Keratinocyte (primary cell): ENCODE results near the gene EYA4. TPM values are rescaled to one million over a fixed set of nuclear protein-coding genes. Genes with fewer than 3 reads are reported as not detected.

Experiments used
- DNase-seq: peaks from one replicate; pipeline ENCODE4 v3.0.0-alpha.2; 2011; ENCODE audit warnings: low read depth, missing footprints, low spot score
- FAIRE-seq: peaks from 2 replicates; lab custom pipeline; 2011; peaks lifted over from hg19 to GRCh38; lab: Jason Lieb, UNC
- H2AFZ ChIP-seq: 2 replicates; pipeline ENCODE4 v1.6.0; 2012; ENCODE audit warnings: low read length, control low read depth, inconsistent platforms; ENCODE audit not compliant: control insufficient read depth
- H3K27ac ChIP-seq: 2 replicates; pipeline ENCODE4 v1.5.1; 2011; ENCODE audit warnings: low read length; ENCODE audit not compliant: control insufficient read depth, insufficient read depth
- H3K27me3 ChIP-seq: 3 replicates; pipeline ENCODE4 v1.6.0; 2011; ENCODE audit warnings: low read length; ENCODE audit not compliant: control insufficient read depth, insufficient read depth; ENCODE audit errors: extremely low read depth
- H3K36me3 ChIP-seq, 2 experiments: 2 replicates in 1 of 2; 3 replicates in 1 of 2; pipeline ENCODE4 v1.5.1; 2011; ENCODE audit warnings: low read length in 2 of 2, mild to moderate bottlenecking in 1 of 2; ENCODE audit not compliant: control insufficient read depth in 2 of 2, insufficient read depth in 2 of 2; ENCODE audit errors: extremely low read depth in 1 of 2
- H3K4me1 ChIP-seq: 3 replicates; pipeline ENCODE4 v1.5.1; 2011; ENCODE audit warnings: low read length; ENCODE audit not compliant: control insufficient read depth, insufficient read depth; ENCODE audit errors: extremely low read depth
- H3K4me2 ChIP-seq: 3 replicates; pipeline ENCODE4 v1.6.0; 2011; ENCODE audit warnings: low read depth, low read length; ENCODE audit not compliant: control insufficient read depth, insufficient read depth; ENCODE audit errors: extremely low read depth
- H3K4me3 ChIP-seq, 3 experiments: fragments of 200-600 bp in 1 of 3; sonication (generic) in 1 of 3; 2 replicates in 2 of 3; 3 replicates in 1 of 3; pipeline ENCODE4 v1.5.1; 2011 to 2016; ENCODE audit warnings: low read length in 3 of 3, mild to moderate bottlenecking in 3 of 3, control low read depth in 2 of 3, inconsistent platforms in 1 of 3, low read depth in 1 of 3, mixed read lengths in 1 of 3, mixed run types in 1 of 3, moderate library complexity in 1 of 3; ENCODE audit not compliant: control insufficient read depth in 2 of 3, insufficient read depth in 2 of 3; ENCODE audit errors: extremely low read depth in 1 of 3
- H3K79me2 ChIP-seq: 2 replicates; pipeline ENCODE4 v1.6.0; 2012; ENCODE audit warnings: low read length; ENCODE audit not compliant: control insufficient read depth, insufficient read depth
- H3K9ac ChIP-seq: 3 replicates; pipeline ENCODE4 v1.6.0; 2011; ENCODE audit warnings: low read length; ENCODE audit not compliant: control insufficient read depth, insufficient read depth; ENCODE audit errors: extremely low read depth
- H3K9me1 ChIP-seq: 3 replicates; pipeline ENCODE4 v1.6.0; 2011; ENCODE audit warnings: low read length; ENCODE audit not compliant: control insufficient read depth, insufficient read depth; ENCODE audit errors: extremely low read depth
- H3K9me3 ChIP-seq: 2 replicates; pipeline ENCODE4 v1.5.1; 2012; ENCODE audit warnings: low read depth, low read length; ENCODE audit not compliant: control insufficient read depth
- H4K20me1 ChIP-seq: 3 replicates; pipeline ENCODE4 v1.6.0; 2011; ENCODE audit warnings: low read length; ENCODE audit not compliant: control insufficient read depth, insufficient read depth; ENCODE audit errors: extremely low read depth
- CTCF ChIP-seq, 3 experiments: IDR thresholded peaks in 1 of 3; conservative IDR thresholded peaks in 1 of 3; optimal IDR thresholded peaks in 1 of 3; 2 replicates in 2 of 3; 3 replicates in 1 of 3; pipeline versions ENCODE3 to v1.5.1; 2011; ENCODE audit warnings: low read length in 3 of 3, mild to moderate bottlenecking in 3 of 3, moderate library complexity in 2 of 3, control low read depth in 1 of 3, inconsistent platforms in 1 of 3; ENCODE audit not compliant: insufficient read depth in 2 of 3; ENCODE audit errors: extremely low read depth in 1 of 3
- EZH2 ChIP-seq: IDR thresholded peaks from one replicate; pipeline ENCODE4 v1.6.1; 2012; ENCODE audit warnings: inconsistent platforms, mild to moderate bottlenecking, low read length, moderate library complexity
- dilution Hi-C: fragments of 300-500 bp; cut with MboI; formaldehyde crosslinking; loops from one replicate; pipeline ENCODE4 v1.7.0; 2020; ENCODE audit warnings: low sequenced_read_pairs; ENCODE audit not compliant: extremely low pct_ligation_motif_present
- polyA plus RNA-seq, 5 experiments: library from polyadenylated mRNA; depleted of rRNA in 3 of 5; stranded (reverse) in 3 of 5; stranded (forward) in 1 of 5; unstranded in 1 of 5; fragments of >200 nt; gene quantifications; 1 replicate in 1 of 5; 2 replicates in 3 of 5; 3 replicates in 1 of 5; pipeline versions ENCODE4 v1.2.1 to v1.2.3, GENCODE V29; 2011 to 2012; ENCODE audit warnings: missing spikeins in 2 of 5, low read depth in 1 of 5, low replicate concordance in 1 of 5

Gene EYA4
- polyA plus RNA-seq, 1 donor (not counting 4 experiments of a cell fraction or from before 2014, with no cell fraction given), result 0.01 TPM

GRCh38 chr6:133541040-133541439 is 299.9 kb downstream of the EYA4 start:
- H3K27ac ChIP-seq, result no peak overlapping the region
- no peaks in the 10 kb centered on the region for H3K9me3 ChIP-seq
- no peak overlapping the region for H3K4me2 ChIP-seq
- H3K4me1 ChIP-seq, result no peaks in the 10 kb centered on the region
- no peak for FAIRE-seq
- H4K20me1 ChIP-seq, result no peaks in the 10 kb centered on the region
- TF ChIP-seq CTCF (optimal IDR thresholded peaks at IDR 0.05 in 1 of 3, IDR thresholded peaks at IDR 0.05 in 1 of 3, conservative IDR thresholded peaks at IDR 0.05 in 1 of 3; ENCODE audit: extremely low read depth in 1 of 3, insufficient read depth in 2 of 3, low read length in 3 of 3) (no peak), EZH2 (no peak)
- no peaks in the 10 kb centered on the region for H3K27me3 ChIP-seq
- H3K36me3 ChIP-seq, result no peaks in the 10 kb centered on the region
- no peaks in the 10 kb centered on the region for H3K79me2 ChIP-seq
- no peak overlapping the region for H3K4me3 ChIP-seq
- dilution Hi-C loops, result no loop called here
- H3K9me1 ChIP-seq, result no peaks in the 10 kb centered on the region
- no peak overlapping the region for H2AFZ ChIP-seq
- no peak overlapping the region for H3K9ac ChIP-seq
- no peak for DNase-seq

- no peak overlapping the region for H2AFZ ChIP-seq
- no peak for DNase-seq
- no peaks in the 10 kb centered on the region for H3K36me3 ChIP-seq
- H3K27ac ChIP-seq, result no peak overlapping the region
- no peaks in the 10 kb centered on the region for H3K27me3 ChIP-seq
- no peak overlapping the region for H3K4me2 ChIP-seq
- no peaks in the 10 kb centered on the region for H3K9me1 ChIP-seq
- H3K4me1 ChIP-seq, result no peaks in the 10 kb centered on the region
- no peak overlapping the region for H3K4me3 ChIP-seq
- TF ChIP-seq EZH2 (no peak), CTCF (optimal IDR thresholded peaks at IDR 0.05 in 1 of 3, IDR thresholded peaks at IDR 0.05 in 1 of 3, conservative IDR thresholded peaks at IDR 0.05 in 1 of 3; ENCODE audit: extremely low read depth in 1 of 3, insufficient read depth in 2 of 3, low read length in 3 of 3) (no peak)
- no peak for FAIRE-seq
- no peaks in the 10 kb centered on the region for H3K79me2 ChIP-seq
- dilution Hi-C loops, result no loop called here
- H3K9ac ChIP-seq, result no peak overlapping the region
- H3K9me3 ChIP-seq, result no peaks in the 10 kb centered on the region
- H4K20me1 ChIP-seq, result no peaks in the 10 kb centered on the region
Measured at GRCh38 chr6:133542056-133542821, 301.1 kb downstream of the EYA4 start.
